ENCODE measurements around the gene ADAM12.

Gene ADAM12

DNA sequence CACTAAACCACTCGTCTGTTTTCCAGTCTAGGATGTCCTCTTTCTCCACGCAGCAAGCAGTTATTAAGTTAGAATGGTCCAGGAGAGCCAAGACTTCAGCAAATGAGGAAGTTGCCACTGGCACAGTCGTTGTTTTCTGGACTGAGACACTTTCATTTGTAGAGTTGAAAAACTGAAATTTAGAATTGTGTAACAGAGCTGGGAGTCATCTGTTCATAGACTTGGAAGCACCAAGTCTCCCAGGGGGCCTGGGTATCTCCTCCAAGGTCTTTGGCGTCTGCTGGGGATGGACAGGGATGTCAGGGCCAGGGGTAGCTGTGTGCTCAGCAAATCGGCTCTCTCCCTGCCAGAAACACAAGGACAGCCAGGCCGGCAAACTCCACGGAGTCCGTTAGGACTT, 283.5 kb downstream of the ADAM12 start:
- no peak for DNase-seq

DNA sequence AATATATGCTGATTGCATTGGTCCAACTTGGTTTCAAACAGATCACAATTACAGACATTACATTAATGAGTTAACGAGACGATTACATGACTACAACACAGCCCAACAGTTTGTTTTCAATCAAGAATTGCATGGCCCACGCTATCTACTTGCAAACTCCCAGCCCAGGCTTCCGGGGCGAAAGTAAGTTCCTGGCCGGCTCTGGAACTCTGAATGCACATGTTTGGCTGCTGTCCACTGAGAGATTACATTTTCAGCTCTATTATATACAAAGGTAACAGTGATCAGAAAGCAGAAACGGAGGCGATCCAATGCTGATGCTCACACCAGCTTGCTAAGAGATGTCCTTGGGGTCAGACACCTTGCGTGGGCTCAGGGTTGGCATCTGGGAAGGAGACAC, 285.6 kb downstream of the ADAM12 start:
- no peak for DNase-seq

DNA sequence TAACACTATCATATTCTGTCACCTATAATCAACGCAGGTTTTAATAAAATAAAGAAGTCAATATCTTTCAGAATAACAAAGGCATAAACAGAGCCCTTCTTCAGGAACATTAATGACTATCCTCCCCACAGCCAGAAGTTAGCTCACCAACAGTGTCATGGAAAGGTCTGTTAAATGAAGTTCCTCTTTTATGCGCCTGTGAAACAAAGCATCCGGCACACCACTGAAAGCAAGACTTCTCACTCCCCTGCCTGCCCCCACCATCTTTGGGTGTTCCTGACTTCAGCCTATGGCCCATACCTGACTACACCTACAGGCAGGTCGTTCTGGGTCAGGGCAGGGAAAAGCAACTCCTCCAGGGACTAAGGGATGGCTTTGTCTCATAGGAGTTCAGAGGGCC, 286.5 kb downstream of the ADAM12 start:
- no peak for DNase-seq

DNA sequence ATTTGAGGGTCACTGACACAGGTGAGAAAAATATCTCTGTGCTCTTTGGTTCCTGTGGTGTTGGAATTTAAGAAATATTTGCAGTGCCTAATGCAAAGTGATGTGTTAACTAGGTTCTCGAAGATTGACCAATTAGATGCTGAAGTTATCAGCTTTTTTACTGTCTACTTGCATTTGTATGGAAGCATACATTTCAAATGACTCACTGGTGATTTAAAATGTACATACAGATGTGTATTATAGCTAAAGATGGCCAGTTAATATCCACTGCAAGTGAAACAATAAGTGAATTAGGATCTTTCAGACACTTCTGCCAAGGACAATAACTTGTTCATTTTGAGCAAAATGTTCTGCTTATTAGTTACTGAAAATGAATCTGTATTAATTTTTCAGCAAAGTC, 287.0 kb downstream of the ADAM12 start:
- DNase-seq, result no peak

DNA sequence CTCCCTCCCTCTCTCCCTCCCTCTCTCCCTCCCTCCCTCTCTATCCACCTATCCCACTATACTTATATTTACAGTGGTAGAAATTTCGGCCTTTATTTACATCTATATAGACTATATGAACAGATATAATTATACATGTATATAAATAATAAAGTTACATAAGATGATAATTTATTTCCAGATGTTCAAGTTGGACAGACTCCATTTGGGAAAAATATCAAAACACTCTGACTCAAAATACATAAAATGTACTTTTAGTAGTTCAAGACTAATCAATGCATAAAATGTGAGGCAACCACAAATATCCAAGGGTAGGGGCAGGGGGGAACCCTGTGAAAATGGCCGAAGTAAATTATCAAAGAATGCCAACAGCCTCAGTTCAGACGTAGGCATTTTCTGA, 288.9 kb downstream of the ADAM12 start:
- DNase-seq, result no peak

DNA sequence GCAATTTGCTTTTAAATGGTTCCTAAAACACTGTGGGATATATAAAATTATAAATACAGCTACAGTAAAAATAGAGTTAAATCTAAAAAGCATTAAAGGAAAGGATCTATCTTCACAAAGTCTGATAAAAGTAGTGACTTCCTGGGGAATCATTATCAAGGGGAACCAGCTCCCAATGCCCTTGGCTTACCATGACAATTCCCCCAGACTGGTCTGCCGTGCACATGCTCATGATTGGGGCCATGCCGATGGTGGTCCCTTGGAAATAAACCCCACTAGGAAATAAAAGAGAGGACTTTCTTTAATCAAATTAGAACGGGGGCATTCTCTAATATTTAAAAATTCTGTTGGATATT, 290.1 kb downstream of the ADAM12 start:
- DNase-seq, result no peak

DNA sequence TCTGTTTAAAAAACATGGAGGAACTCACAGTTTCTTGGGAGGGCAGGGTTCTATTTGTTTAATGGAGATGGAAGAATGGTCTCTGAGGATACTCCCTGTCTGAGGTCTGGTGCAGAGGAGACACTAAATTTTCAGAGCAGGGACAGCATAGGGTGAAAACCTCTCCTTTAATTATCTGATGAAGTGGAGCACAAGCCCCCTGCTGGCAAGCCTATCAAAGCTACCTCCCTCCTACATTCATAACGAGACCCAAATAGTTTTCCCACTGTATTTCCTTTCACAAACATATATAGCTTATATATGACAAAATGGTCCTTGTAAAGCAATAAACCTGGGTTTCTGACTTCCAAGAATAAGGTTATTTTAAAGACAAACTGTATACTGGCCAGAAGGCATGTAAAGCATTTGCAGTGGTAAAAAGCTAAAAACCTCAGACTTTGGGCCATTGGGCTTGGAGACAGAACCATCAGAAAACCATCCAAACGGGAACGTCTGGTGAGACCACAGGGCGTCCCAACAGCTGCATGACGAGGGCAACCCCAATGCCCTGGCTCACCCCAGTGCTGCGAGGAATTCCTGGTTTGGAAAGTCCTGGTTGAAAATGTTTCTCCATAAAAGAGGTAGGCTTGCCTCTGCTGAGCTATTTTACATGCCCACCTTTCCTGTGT, 290.6 kb downstream of the ADAM12 start:
- DNase-seq, result no peak

DNA sequence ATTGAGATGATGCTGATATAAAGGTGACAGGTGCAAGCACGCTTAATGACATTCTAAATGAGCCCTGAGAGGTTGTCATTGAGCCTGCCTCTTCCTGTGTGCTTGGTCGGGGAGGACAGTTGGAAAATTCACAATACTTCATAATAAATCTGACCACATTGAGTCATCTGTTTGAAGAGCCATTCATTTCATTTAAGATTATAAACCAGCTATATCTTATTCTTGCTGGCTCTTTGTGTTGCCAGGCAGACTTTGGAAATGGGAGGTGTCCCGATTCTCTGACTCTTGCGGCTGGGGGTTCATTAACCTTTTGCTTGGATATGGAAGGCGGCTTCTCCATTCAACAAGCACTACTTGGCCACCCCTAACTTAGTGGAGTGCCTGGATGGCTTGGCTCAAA, 293.7 kb downstream of the ADAM12 start:
- DNase-seq, result no peak

DNA sequence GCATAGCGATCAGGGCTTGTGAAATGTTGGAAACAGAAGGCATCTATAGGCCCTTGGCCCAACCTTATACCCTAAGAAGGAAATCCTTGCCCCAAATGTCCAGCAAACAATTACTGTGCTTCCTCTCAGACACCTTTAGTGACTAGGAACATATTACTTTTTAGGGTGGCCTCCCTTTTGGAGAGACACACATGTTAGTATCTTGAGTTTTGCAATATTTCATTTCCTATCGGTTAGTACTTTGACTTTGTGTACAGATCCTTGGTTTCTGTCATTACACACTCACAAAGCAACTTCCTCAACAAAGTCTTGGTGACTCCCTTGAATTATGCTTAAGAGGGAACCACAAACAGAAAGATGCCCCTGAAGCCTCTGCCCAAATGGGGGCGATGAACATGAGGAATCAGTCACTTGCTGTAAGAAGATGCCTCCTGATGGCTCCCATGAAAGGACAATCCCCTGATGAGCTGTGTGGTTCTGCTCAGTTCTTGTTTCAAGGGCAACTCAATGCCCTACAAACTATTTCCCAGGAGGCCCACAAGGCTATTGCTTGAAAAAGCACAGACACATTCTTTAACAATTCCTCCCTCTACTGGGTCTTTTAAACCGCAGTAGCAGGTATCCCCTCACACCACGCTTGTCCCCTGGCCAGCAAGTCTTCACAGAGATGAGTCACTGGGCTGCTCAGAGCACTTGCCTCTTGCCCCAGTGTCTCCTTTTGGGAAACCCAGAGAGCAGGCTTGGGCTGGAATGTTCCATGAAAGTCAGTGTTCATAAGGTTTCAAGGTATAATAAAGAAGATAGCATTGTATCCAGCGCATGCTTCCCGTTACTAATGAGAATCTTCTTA, 295.7 kb downstream of the ADAM12 start:
- no peak for DNase-seq

DNA sequence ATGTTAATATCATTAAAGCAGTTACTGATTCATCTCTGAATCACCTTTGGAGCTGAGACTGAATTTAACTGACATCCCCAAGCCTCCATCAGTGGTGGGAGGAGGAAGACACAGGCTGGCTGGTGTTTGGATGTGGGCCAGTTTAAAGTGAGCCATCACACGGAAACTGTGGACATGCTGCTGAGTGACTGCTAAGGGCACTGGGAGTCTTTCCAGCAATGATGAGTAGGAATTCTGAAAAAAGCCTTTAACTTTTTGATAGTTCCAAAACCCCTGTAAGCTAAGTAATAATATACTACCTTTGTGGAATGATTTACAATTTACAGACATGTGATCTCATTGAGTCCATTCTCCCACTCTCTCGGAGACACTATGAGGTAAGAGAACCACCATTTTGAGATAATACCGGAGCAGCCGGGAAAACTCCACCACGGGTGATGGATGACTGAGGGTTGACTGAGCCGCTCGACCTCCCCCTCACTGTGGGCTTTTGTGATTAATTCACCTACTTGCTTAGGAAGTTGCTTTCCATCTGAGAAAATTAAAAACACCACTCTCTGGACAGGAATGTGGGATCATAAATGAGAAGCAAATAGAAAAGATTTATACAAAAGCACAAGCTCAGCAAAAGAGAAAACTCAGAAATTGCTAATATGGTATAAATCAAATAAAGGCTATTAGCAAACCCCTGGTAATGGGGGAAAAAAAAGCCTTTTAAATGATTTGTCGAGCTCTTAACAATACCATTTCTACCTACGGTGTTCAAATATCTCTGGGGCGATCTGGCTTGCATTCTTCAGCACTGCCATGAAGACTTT, 297.2 kb downstream of the ADAM12 start:
- no peak for DNase-seq

DNA sequence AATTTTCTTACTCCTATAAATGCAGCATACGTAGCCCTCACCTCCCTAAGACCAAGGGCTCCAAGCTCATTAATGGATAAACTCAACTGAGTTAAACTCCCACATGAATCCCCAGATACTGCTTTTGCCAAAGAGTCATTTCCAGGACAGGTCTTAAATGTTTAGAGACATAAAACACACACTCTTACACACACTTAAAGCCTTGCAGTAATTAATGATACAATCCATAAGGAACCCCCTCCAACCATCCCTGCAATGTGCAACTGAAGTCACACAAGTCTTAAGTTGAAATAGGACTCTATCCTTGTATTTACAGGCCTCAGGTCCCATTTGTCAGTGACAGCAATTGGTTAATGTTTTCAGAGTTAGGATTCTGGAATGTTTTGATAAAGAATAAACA, 297.8 kb downstream of the ADAM12 start:
- DNase-seq, result no peak

DNA sequence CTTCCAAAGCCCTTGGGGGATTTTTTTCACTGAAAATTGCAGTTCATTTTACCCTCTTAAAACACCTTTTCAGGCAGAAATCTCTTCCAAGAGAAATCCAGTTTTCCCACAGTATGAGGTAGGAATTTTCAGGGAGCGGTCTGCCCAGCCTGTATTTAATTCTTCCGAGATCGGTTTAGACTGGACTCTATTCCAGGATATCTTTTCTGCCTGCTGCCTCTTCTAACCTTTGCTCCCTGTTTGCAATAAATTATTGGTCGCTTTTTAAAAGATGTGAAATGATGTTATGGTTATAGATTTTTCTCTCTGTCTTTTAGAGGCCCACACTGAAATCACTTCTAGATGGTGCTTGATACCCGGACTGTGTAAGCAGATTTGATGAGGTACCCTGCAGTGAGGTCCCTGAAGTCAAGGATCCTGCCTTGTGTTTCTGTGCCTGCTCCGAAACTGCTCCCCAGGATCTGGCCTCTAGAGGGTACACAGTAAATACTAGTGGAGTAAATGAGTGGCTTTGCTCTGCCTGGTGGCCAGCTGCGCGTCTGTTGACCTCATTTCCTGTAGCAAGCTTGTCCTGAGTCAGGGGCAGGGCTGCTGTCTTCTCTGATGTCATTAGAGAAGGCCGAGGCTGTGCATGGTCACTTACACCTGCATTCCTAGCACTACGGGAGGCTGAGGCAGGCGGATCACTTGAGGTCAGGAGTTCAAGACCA, 300.3 kb downstream of the ADAM12 start:
- no peak for DNase-seq

DNA sequence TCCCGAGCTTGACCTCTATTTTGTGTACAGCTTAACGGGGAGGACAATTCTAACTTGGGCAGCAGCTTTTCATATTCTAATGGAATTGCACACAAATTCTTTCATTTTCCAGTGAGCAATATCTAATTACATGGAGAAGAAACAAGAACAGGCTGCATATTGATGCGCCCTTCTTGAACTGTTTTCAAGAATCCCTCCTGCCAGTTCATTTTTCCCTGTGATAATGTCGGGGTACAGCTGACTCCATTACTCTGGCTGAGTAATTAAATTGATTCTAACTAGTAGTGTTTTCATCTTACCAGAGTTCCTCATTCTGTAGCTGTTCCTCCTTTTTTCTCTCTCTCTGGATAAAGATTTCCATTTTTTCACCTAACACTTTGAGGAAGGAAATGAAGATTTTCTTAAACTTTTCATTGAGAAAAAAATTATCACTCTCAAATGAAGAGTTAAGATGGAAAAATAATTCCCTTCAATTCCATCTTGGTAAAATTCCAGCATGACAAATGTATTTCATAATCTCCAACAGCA, 301.1 kb downstream of the ADAM12 start:
- DNase-seq, result no peak

DNA sequence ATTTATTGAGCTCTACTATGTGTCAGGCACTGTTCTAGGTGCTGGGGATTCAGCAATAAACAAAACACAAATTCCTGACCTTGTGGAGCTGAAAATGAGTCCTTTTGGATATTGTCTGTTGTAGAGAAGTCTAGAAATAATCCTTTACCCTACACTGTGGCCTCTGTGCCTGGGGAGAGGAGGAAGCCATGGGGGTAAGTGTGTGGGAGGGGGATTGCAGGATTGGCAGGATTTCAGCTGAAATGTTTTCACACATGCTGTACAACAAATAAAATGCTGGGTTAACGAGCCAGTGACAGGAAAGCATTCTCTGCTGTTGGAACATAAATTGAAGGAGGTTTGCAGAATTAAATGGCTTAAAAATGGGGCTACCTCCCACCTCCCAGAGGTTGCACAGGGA, 302.5 kb downstream of the ADAM12 start:
- no peak for DNase-seq

DNA sequence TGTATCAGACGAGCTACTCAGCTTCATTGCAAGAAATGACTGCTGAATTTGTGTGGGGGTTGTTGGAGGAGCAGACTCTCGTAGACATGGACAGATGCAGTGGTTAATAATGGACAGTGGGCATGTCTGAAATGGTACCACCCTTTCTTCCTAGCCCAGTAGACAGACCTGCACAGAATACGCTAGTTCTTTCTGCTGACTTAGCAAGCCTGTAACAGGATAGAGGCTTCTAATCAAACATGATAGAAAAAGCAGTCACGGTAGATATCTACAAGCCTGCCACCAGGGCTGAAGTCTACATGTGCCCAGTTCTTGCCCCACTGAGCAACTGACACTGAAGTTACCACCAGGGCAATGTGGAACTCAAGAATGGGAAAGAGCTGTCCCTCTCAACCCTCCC, 303.9 kb downstream of the ADAM12 start:
- no peak for DNase-seq

DNA sequence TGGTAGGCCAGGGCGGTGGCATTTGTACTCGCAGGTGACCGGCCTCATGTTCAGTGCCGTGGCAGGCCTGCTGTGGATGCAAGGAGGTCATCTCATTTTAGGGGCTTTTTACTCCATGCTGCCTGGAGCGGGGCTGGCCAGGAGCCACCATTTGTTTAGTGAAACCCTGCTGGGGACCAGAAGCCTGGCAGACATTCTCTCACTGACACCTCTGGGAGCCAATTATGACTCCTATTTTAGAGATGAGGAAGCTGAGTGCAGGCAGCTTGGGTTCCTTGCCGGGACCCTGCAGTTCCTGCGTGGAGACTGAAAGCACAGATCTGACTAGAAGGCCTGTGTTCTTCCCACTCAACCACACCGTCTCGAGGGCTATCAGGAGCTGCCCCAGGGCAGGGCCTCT, 305.3 kb downstream of the ADAM12 start:
- no peak for DNase-seq

DNA sequence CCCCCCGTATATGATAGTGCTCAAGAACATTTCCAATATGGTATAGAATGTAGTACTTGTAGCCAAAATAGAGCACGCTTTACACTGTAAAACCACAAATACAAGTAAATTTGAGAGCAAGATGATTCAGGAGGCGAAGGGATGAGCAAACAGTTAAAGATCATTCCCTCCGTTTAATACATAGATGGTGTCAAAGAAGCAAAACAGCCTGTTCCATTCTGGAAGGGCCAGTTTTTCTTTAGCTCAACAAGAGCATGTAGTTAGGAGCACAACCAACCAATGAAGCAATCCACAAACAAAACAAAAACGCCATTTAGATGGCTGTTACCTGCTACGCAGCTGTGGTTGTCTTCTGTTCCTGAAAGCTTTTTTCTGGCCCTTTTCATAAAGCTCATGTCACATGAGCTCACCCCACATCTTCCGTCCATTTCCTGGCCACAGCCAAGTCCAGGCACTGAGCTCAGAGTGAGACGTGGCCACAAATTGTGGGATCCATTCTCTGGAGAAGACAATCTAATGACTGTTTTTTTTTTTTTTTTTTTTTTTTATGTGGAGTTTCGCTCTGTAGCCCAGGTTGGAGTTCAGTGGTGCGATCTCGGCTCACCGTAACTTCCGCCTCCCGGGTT, 306.3 kb downstream of the ADAM12 start:
- DNase-seq, result no peak

DNA sequence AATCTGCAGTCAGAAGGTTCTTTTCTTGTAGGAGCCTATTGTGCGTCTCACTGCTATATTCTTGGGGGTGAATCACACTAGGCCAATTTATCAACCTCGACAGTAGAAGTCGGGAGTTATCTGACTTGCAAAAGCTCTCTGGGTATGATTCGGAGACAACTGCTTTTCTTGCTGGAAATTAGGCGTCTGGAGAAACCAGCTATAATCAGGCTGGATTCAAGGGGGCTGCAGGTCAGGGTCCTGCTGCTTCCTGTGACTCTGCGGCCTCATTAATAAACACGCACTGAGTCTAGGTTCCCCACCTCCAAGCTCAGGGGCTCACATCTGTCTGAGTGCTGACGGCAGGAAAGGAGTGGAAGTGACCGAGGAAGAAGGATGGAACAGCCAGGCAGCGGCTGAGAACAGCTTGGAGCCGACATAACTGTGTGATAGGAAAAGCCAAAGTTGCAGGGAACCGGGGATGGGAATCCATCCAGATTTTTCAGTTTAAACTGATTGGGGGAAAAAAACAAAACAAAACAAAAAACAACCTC, 307.3 kb downstream of the ADAM12 start:
- DNase-seq, result no peak

DNA sequence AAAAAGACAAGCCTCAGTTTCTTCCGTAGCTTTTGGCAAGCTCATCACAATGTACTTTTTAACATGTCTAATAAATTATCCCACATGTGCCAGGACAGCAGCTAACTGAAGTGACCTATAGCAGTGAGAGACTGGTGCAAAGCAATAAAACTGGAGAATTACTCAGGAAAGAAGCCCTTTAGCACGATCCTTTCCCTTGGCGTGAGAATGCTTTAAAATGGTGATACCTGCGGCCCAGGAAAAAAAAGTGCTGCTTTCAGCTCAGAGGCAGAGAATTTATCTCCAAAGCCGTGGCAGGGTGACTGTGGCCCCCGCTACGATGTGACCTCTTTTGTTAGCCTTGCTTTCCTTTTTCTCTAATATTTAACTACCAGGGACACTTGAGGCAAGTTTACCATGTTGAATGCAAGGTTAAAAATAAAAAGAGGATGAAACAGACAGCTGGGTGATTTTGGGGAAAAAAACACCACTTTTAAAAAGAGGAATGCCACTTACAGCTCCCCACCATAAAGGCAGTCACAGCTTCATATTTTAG, 307.9 kb downstream of the ADAM12 start:
- no peak for DNase-seq

DNA sequence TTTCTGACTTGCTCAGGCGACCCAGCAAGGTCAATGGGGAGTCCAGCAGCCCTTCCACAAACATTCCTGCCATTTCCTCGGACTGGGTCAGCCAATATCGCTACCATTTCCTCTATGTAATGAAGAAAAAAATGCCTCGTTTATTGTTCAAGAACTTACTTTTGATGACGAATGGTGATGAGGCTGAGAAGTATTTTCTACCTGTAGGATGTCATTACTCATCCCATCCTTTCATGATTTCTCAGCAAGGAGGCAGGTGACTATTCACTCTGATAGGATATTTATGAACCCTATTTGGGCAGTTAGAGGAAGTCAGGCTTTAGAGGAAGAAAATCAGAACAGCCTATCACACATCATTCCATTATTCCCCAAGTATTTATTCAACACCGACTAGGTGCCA, 313.3 kb downstream of the ADAM12 start:
- no peak for DNase-seq

DNA sequence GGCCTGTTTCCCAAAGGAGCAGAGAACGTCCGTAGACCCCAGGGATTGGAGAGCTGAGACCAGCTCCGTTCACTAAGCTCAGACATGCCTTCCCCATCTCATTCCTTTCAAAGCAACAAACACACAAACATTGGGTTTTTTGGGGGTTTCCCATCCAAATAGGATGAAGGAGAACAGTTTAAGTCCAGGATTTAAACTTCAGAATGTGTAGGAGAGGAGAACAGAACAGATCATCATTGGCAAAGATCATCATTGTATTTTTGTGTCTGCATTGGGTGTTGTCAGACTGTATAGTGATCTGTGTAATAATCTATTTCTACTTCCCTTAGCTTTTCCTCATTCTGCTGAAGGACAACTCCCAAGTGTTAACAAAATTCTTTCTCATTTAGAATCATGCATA, 314.0 kb downstream of the ADAM12 start:
- no peak for DNase-seq

DNA sequence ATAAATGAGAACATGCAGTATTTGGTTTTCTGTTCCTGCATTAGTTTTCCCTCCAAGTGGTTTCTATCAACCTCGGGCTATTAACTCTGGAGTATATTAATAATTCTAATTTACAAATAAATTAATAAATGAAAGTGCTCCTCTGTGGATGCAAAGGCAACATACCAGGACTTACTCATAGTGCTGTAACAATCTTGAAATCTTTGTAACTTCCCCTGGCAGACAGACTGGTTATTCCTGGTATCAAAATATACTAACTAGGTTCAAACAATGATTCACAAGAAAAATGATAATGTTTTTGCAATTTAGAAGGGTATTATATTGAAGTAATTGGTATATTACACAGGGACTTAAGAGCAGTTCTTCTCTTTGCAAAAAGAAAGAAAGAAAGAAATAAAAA, 314.7 kb downstream of the ADAM12 start:
- no peak for DNase-seq

Data from NCI-H524 (cell line).